ENCODE results near the gene CARD18.
"Not testable (repeated sequence)": the region's sequence is repeated elsewhere in the genome, so short reads cannot be mapped to it uniquely, and the experiment has no call there.

CARD18 gene

DNA sequence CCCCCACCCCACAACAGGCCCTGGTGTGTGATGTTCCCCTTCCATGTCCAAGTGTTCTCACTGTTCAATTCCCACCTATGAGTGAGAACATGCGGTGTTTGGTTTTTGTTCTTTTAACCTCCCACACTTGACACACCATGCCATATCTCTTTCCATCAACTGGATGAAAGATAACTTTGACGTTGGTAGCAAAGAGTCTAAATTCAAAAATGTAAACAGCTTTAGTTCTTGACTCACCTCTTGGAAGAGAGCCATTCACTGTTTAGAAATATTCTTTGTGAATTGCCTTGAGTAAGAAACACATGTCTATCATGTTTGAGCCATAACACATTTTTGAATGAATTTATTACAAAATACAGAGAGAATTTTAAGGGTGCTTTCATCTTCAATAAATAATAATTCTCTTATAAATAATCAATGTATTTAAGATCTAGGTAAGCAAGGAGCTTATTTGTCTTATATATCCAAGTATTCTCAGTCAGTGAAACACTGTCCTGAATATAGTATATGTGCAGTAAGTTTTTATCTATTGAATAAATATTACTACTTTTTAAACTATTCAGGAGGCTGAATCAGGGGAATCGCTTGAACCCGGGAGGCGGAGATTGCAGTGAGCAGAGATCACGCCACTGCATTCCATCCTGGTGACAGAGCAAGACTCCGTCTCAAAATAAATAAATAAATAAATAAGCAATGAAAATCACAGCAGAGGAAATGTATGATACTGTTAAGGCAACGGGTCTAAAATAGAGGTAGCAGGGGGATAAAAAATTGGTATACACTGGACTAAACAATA is 6.7 kb downstream of the CARD18 start:
- DNase-seq (ENCODE audit: low read depth, low spot score) = peak; percentile 29

DNA sequence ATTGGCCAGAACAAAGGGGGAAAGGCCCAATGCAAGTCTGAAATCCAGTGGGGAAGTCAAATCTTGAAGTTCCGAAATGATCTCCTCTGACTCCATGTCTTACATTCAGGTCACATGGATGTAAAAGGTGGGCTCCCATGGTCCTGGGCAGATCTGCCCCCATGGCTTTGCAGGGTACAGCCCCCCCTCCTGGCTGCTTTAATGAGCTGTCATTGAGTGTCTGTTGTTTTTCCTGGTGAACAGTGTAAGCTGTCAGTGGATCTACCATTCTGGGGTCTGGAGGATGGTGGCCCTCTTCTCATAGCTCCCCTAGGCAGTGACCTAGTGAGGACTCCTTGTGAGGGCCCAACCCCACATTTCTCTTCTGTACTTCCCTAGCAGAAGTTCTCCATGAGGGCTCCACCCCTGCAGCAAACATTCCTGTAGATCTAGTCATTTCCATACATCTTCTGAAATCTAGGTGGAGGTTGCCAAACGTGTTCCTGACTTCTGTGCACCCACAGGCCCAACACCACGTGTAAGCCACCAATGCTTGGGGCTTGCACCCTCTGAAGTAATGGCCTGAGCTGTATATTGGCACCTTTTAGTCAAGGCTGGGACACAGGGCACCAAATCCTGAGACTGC is 9.3 kb downstream of the CARD18 start:
- DNase-seq (ENCODE audit: low read depth, low spot score) = no peak

DNA sequence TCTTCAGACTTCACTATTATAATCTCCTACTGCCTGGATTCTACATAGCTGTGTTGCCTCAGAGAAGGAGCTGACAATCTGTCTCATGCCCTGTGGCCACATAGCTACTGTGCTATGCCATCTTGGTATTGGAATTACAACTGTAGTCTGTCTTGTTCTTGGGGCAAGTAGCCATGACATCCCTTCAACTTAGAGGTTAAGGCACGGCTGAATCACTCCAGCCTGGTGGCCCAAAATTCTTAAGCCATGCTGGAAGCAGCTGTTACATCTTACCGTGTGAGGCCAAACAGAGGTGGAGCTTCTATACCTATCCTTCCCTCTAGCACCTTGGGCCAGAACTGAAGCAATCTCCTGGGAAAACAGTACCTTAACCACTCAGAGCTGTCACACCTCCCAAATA is 14.8 kb downstream of the CARD18 start:
- DNase-seq (ENCODE audit: low read depth, low spot score) = no peak

DNA sequence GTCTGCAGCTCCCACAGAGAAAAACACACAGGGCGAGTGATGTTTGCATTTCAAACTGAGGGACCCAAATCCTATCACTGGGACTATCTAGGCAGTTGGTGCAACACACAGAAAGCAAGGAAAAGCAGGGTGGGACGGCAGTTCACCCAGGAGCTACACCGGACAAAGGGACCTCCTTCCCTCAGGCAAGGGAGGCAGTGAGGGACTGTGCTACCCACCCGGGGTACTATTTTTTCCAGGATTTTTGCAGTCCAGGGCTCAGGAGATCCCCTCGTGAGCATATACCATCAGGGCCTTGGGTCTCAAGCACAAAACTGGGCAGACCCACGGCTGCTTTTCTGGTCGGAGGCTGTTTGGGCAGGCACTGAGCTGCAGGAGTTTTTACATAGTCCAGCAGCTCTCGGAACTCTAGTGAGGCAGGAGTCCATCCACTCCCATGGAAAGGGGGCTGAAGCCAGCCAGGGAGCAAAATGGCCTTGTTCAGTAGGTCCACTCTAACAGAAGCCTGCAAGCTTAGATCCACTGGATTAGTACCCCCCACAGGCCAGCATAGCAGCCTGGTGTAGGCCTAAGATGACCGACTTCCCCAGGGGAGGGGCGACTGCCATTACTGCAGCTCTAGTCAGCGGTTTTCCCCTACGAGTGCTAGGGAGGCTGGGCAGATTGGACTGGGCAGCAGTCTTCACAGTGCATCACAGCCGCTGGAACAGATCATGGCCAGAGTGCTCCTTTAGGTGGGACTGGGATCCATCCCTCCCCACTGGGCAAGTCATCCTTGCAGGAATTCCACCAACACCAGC is 28.2 kb downstream of the CARD18 start:
- no peak for DNase-seq (ENCODE audit: low read depth, low spot score)

DNA sequence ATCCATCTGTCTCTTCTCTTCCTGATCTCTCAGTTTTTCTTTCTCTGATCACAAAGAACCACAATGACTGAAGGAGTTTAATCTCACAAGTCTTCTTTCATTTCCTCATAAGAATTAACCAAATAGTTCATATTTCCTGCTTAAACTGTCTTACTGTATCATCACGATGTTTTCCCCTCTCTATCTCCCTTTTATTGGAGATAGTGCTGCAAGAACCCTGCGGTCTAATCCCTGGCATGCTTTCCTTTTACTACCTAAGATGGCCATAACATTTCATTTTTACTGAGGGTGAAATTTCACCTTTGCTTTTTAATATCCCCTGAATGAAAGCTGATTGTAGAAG is 28.9 kb downstream of the CARD18 start:
- no peak for DNase-seq (ENCODE audit: low read depth, low spot score)

DNA sequence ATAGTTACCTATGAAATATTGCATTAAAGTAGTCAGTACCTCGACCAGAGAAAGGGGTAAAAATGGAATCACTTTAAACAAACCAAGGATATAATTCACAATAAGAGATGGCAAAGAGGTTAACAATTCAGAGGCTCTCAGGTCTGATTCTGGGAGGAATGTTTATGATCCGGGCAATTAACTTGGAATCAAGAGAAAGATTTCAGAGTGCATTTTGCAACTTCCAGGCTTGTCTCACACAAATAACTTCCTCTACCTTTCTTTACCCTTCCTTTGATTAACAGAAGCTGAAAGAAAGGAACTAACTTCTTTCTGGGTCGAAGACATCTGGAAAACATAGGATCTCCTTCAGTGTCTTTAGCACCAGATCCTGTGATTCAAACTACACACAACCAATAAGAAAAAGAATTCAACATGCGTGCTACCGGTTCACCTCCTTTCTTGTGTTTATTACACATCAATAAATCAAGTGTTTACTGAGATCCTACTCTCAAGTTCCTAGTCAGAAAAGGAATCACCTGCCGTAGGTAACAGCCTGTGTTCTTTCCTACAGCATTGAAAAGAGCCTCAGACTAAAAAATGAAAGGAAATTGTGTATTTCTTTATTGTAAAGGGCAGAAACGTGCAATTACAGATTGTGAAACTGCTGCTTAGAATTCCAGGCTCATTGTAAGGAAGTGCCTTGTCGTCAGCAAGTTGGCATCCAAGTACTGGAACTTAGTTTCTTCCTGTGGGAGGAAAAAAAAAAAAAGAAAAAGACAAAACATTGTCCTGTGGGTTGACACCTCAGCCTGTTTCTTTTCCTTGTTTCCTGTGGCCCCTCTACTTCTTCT is 29.5 kb downstream of the CARD18 start:
- DNase-seq (ENCODE audit: low read depth, low spot score) = no peak

DNA sequence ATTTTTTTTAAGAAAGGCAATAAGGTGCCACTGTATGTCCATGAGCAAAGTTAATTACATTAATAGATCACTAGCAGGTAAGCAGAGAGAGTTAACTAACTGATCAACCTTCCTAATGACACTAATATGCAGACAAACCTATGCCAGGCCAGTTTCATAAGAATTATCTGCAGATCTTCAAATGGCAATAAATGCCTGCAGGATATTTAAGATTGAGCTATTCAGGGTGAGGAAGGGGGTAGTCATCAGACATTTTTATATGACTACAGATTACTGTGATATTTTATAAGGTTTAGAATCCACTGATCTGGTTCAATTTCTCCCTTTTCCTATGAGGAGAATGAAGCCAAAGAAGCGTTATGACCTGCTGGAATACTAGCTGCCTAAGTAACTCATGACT is 30.2 kb downstream of the CARD18 start:
- DNase-seq (ENCODE audit: low read depth, low spot score) = no peak

DNA sequence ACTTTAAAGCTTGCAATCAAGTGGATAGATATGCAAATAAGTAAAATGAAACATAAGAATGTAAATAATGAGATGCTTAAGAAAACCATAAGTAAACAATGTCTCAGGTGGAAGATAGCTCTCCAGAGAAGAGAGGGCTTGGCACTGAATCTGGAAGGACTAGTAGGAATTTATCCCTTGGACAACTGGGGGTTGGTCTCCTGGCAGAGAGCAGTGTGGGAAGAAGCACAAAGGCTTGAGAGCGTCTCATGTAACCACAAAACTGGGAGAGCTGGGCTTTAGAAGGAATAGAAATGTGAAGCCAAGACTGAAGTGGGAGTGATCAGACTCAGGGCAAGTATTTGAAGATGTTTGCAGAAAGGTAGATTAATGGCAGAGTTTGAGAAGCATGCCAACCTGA is 31.3 kb downstream of the CARD18 start:
- DNase-seq (ENCODE audit: low read depth, low spot score) = no peak

DNA sequence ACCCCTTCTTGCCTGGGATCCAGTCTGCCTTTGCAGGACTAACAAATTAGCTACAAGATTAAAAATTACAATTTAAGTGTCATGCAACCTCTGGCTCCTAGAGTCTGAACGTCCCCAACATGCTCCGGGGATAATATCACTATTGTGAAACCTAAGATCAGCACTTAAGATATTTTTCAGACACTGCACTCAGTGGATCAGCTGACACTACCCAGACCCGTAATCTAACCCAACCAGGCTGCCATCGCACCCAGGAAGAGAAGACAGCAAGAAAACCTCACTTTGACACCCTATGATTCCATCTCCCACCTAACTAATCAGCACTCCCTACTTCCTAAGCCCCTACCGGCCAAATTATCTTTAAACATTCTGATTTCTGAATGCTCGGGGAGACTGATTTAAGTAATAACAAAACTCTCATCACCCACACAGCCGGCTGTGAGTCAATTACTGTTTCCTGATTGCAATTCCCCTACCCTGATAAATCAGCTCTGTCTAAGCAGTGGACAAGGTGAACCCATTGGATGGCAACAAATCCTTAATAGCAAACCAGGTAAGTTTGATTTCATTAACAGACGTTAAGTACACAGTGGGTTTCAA is 32.2 kb downstream of the CARD18 start:
- DNase-seq (ENCODE audit: low read depth, low spot score) = not testable (repeated sequence)

DNA sequence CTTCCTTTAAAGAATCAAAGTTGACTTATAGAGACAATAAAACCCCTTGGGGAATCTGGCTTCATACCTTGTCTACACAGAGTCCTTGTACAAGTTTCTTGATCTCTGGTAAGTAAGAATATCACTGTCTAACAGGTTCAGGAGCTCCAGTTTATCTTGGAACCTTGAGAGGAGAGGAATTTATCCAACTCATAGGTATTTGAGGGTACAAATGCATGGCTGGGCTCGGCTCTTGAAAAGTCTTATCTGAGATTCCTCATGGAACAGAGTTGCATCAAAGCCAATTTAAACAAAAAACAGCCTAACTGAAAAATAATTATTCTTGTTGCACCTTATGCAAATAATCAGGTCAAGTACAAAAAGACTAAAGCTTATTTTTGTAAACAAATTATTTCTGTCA is 33.4 kb downstream of the CARD18 start:
- DNase-seq (ENCODE audit: low read depth, low spot score) = no peak

DNA sequence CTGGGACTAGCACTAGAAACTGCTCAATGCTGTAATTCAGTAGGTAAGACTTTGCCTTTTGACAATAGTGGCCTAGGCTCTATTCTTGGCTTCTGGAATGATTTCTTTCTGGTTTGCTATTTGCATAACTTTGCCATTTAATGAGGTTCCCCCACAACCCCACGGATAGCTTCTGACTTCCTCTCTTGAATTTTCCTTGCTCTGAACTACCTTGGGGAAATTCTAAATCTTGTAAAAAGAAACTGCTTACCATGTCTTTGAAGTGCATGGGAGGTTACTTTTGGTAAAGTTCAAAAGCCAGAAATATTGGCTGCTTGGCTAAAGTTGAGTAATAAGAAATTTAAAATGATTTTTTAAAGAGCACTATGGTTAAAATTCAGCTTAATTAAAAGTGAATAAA is 35.3 kb downstream of the CARD18 start:
- no peak for DNase-seq (ENCODE audit: low read depth, low spot score)

DNA sequence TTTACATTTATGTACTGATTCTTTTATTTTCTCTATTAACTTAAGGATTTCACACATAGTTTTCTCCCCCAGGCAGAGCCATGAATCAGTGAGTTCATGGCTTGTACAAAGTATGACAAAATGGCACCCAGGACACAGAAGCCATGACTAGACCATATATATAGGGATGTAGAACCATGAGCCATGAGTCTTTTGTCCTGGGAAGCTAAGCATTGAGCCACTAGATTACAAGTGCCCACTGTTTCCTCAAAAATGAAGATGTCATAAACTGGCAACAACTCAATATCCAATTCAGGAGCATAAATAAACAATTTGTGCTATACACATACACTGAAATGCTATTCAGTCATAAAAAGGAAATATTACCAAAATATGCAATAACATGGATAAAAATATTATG is 36.2 kb downstream of the CARD18 start:
- no peak for DNase-seq (ENCODE audit: low read depth, low spot score)

DNA sequence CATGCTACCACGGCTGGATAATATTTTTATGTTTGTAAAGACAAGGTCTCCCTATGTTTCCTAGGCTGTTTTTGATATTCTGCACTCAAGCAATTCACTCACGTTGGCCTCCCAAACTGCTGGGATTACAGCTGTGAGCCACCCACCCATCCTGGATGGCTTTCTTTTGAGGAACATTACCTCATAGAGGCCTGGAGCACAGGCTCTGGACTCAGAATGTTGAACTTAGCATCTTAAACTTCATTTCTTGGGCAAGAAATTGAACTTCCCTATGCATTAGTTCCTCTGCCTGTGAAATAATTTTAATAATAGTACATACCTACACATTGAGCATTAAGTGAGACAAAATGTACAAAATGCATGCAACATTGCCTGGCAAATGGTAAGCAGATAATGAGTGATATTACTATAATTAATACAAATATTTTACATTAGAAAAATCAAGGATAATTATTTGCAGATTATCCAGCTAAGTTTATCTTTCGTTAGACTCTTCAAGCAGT is 37.4 kb downstream of the CARD18 start:
- DNase-seq (ENCODE audit: low read depth, low spot score) = not testable (repeated sequence)

DNA sequence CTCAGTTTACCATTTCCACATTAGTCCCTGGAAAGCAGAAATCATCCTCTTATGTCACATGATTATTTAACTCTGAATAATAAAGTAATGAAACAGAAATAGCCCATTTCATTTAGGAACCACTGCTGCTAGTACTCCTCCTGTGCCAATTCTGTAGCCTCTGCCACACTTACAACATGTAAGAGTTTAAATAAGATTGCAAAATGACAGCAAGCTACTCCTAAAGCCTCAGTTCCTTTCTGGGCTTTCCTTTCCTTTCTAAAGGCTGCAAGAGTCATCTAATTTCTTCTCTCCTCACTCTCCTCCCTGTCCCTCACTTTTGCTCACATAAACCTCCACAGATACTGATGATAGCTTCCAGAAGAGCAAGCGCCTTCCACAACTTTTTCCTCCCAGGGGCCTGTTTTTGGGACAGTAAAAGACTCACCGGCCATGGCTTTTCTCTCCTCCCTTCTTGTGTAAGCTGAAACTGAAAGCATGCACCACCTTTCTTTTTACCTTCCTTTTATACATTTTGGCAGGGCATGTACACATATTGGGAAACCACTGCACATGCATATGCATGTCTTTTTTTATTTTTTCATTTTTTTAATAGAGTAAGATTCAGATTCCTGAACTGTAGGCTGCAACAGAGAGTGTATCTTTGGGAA is 38.5 kb downstream of the CARD18 start:
- no peak for DNase-seq (ENCODE audit: low read depth, low spot score)

DNA sequence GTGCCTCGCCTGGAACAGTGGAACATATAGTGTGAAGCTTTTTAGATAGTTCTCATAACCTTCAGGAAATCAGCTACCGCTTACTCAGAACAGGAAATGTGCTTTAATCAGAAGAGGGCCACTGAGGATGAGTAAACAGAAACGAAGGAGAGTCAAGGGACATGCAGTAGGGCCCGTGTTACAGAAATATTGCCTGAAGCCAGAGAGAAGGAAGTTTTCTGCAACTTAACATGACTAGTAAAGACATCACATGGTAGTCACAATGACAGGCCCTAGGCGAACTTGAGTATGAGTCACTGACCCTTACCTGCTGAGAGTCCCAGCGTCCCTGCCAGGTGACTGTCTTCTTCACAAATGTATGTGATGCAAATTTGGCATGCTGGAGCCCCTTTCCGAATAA is 39.4 kb downstream of the CARD18 start:
- no peak for DNase-seq (ENCODE audit: low read depth, low spot score)

DNA sequence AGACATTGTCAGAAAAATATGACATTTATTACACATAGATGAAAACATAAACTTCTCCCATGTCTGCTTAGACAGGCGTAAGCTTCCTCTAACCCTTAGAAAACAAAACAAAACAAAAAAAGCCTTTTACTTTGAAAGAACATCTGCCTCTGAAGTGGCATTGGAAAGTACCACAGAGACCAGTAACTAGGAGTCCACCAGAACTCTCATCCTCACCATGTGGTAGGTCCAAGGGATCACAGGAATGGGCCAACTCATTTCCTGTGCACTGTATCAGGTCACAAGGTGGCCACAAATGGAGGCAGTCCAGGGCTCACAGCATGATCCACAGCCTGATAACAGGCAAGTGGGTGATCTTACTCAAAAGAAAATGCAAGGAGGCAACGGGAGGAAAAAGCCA is 40.0 kb downstream of the CARD18 start:
- DNase-seq (ENCODE audit: low read depth, low spot score) = not testable (repeated sequence)

DNA sequence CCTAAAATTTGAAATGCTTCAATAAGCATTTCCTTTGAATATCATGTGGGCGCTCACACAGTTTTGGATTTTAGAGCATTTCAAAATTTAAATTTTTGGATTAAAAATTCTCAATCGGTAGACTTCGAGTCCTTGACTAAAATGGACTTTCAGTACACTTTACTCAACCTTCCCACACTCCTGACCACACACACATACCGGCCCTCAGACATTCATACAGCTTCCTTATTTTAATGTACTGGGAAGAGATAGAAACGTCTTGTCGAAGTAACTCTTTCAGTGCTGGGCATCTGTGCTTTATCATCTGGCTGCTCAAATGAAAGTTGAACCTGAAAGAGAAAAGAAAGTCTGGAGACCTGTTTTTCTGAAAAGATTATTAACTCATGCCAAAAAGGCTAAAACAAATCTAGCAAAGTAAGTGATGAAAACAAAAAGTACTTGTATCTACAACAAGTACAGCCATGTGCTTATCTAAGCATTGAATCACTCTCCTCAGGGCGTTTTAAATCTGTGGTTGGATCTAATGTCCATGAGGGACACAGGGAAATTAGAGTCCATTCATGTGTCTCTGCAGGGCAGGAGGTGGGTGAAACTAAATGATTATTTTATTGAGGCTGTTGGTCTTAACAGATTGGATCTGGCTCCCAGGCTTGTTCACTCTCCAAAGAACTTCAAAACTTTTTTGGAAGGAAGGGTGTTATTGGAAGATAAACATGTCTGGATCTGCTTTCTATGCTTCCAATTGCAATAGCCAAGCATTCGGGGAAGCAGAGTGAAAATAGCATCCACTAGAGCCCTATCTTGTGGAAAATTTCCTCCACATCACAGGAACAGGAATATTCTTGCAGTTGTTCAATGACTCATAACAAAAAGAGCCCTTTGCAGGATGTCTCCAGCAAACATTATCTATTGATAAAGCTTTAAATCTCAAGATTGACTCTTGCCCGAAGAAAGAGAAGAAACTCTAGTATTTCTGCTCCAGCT is 47.0 kb downstream of the CARD18 start:
- no peak for DNase-seq (ENCODE audit: low read depth, low spot score)

Measured in smooth muscle cell of the brain vasculature (primary cell).